NCI-H345 (cell line): ENCODE data around the gene SORCS3.

Experiments
- DNase-seq: peaks from one replicate; lab custom pipeline; 2025; lab: John Stamatoyannopoulos, UW

Gene SORCS3

GRCh38 chr10:104842704-104843103 is 201.6 kb downstream of the SORCS3 start:
- no peak for DNase-seq

- DNase-seq: no peak
Measured at GRCh38 chr10:104844073-104844472, 203.0 kb downstream of the SORCS3 start.

DNA sequence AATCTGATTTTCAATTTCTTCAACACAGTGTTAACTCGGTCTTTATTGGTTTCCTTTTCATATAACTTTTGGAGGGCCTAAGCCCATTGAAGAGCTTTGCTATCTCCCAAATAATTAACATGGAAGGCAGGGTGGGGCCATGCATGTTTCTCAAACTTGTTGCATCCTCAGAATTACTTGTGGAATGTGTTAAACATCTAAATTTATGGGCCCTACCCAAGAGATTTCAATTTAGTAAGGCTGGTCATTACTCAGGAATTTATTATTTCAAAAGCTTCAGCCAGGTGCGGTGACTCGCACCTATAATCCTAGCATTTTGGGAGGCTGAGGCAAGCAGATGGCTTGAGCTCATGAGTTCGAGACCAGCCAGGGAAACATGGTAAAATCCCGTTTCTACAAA is 208.9 kb downstream of the SORCS3 start:
- no peak for DNase-seq

- DNase-seq: no peak
Measured at GRCh38 chr10:104867966-104868598, 227.0 kb downstream of the SORCS3 start.

GRCh38 chr10:104872691-104873090 is 231.6 kb downstream of the SORCS3 start:
- no peak for DNase-seq

- DNase-seq: no peak
Measured at GRCh38 chr10:104873161-104873560, 232.1 kb downstream of the SORCS3 start.

- DNase-seq: no peak
Measured at GRCh38 chr10:104875561-104875960, 234.5 kb downstream of the SORCS3 start.

DNA sequence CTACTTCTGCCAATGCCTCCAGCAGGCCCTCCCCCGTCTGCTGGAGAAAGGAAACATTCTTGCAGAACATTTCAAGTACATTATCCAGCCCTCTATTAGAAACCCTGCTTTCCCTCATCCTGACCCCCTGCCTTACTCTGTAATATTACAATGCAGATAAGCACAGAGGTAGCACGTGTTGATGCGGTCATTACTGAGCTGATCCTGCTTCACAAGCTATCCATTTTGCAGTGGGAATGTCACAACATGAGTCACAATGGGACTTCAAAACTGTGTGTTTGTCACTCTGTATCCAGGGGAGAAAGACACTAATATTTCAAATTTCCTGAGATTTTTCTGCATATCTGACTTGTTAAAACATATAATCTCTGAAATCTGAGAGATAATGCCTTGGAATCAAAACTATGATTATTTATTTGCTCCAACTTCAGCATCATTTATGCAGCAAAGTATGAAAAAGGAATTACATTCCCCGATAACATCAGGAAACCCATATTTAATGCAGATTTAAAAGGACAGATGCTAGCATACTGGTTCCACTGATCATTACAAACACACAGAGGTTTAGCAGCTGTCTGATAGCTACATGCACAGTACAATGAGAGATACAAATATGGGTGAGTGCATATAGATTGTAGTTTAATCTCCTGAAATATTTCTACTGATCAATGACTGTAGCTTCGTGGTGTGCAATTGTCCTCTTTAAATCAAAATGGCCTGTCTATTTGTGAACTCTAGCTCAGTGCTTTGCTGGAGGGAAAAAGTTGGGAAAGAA is 239.7 kb downstream of the SORCS3 start:
- DNase-seq: no peak

DNA sequence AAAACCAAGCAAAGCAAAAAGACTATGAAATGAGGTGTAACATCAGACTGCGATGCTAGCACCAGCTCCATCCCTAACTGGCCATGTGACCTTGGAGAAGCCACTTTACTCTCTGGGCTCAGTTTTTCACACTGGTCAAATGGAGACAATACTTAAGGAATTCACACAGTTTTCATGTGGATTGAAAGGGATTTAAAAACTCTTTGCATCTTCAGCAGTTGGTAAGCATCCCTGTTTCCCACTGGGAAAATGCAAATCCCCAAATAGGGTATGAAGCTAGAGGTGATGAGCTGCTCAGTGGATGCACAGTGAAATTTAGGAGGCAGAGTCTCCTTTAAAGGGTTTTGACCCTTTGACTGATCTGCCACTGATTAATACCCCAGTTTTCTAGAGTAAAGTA is 240.7 kb downstream of the SORCS3 start:
- DNase-seq: no peak

DNA sequence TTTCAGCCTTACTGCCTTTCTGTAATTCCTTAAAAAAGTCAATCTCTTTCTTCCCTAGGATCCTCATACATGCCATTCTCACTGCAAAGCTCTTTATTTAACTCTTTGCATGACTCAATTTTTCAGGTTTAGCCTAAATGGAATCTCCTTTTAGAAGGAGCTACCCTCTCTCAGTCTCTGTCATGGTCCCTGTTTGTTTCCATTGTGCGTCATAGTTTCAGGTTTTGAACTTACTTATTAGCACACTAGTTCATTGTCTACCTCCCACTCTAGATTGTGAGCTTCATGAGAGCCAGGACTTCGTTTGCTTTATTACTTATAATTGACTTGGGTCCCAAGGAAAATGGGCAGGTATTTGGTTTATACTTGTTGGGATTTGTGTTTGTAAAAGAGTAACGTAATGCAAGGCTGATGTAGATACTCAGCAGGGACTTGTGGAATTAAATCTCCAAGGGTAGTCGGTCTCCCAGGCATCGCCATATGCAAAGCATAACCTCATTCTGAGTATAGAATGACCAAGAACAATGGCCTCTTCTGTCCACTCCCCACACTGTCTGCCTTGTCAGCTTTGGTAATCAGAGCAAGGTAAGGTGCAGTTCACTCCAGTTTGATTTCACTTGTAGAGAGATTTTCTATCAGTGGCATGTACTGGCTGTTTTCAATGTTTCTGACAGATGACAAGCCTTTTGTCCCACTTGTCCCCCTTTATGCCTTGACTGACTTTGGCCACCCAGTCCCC is 252.0 kb downstream of the SORCS3 start:
- no peak for DNase-seq

- DNase-seq: no peak
Measured at GRCh38 chr10:104893701-104894100, 252.6 kb downstream of the SORCS3 start.

- DNase-seq: no peak
Measured at GRCh38 chr10:104894681-104895080, 253.6 kb downstream of the SORCS3 start.

GRCh38 chr10:104895541-104895940 is 254.5 kb downstream of the SORCS3 start:
- no peak for DNase-seq

GRCh38 chr10:104895981-104896380 is 254.9 kb downstream of the SORCS3 start:
- no peak for DNase-seq

GRCh38 chr10:104897696-104898095 is 256.6 kb downstream of the SORCS3 start:
- no peak for DNase-seq

DNA sequence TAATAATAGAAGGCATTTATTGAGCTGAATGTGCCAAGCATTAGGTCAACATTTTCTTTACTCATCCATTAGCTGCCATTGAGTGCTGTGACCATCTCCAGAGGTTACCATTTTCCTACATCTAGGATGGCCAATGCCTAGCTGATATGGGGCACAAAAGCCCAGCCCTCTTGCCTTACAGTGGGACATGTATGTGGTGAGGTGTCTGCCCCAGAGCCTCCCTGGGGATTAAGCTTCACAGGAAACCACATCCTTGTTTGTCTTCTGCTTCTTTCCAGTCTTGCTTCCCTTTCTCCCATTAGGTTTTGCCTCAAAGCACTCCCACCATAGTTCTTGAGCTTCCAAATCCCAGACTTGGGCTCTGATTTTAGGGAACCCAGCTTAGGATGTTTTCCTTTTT is 258.7 kb downstream of the SORCS3 start:
- DNase-seq: no peak

- DNase-seq: no peak
Measured at GRCh38 chr10:104903433-104903832, 262.3 kb downstream of the SORCS3 start.

DNA sequence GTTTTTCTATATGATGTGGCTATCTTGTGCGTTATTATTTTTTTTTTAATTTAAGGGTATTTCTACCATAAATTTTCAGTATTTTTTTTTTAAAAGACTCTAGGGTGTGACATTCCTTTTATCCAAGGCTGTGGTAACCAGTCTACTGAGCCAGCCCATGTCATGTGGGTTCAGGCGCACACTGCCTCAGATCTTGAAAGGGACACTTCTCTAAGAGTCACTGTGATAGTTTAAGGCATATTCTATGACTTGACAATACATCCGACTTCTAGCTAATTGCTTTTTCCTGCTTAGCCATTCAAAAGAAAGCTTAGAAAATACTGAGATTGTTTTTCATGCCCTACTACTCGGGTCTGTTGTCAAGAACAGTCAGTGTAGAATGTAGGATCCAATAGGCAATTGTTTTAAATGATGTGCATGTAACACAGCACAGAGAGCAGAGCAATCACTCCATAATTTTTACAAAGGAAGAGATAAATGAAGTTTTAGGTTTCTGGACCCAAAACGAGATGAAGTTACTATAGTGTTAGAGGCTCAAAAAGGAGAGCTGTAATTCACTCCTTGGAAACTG is 263.7 kb downstream of the SORCS3 start:
- DNase-seq: no peak

DNA sequence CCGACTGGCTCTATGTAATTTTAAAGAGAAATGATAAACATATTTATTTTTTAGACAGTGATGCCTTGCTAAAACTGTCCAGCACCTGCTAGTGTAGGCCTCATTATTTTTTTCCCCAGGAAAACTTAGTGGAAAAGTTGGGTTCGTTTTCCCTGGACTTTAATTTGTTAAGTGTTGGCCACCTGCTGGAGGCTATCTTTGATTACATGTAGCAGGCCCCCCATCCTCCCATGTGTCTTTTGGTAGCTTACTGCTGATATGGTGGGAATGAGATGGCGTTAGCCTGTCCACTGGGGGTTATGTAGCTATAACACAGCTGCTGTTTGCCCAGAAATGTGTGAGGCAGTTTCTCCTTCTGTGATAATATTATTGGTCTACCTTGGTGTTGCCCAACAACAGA is 265.0 kb downstream of the SORCS3 start:
- no peak for DNase-seq

GRCh38 chr10:104907521-104907920 is 266.4 kb downstream of the SORCS3 start:
- DNase-seq: no peak

- no peak for DNase-seq
Measured at GRCh38 chr10:104908581-104908980, 267.5 kb downstream of the SORCS3 start.

DNA sequence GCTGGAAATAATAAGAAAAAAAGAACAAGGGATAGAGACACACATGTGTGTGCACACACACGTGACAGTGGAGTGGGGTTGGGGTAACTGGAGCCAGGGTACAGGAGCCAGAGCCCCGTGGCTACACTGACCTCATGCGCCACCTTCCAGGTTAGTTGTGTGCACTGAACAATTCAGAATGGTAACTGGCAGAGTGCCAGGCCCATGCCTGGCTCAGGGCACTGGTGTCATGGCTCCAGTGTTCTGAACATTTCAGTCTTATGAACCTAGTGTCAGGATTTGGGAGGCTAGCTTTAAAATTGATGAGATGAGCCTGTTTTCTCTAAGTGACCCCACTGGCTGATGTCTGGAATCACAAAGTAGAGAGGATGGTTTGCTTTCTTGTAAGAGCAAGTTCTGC is 269.6 kb downstream of the SORCS3 start:
- no peak for DNase-seq

DNA sequence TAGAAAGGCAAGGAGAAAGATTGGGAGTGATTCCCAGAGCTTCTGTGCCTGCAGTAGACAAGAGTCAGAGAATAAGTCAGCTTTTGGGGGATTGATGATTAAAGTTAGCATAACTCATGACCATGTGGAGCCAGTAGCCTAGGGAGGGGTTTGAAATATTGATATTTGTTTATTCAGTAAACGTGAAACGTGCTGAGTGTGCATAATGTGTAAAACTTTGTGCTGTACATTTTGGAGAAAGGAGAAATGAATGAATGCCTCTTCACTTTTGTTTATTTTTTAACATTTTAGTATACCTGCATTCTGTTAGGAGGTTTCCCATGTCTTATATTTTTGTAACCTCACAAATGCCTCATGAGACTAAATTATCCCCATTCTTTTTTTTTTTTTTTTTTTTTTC is 272.3 kb downstream of the SORCS3 start:
- no peak for DNase-seq
